Prostate gland (tissue), 2 donors: Measurements from ENCODE around the gene NID2. TPM values are rescaled to one million over a fixed set of nuclear protein-coding genes. Genes with fewer than 3 reads are reported as not detected.
A peak's percentile ranks its signal among the peaks of the same experiment; 100 is the strongest.

Source experiments
- DNase-seq: peaks from one replicate; pipeline ENCODE4 v3.0.0-alpha.2; 2019; ENCODE audit warnings: low spot score
- H3K27ac ChIP-seq, 2 donors: fragments of 200-600 bp; sonication (generic); 2 replicates each; pipeline ENCODE4 v1.5.1; 2017 to 2019
- H3K27me3 ChIP-seq: fragments of 200-600 bp; sonication (generic); replicated peaks from 2 replicates; pipeline ENCODE4 v1.5.1; 2019; ENCODE audit not compliant: insufficient read depth
- H3K36me3 ChIP-seq, 2 donors: fragments of 200-600 bp; sonication (generic); 1 replicate in 1 of 2; 2 replicates in 1 of 2; pipeline versions ENCODE4 v1.5.1 to v1.8.1; 2017 to 2019
- H3K4me1 ChIP-seq: fragments of 200-600 bp; sonication (generic); replicated peaks from 2 replicates; pipeline ENCODE4 v1.5.1; 2019
- H3K4me3 ChIP-seq, 2 donors: fragments of 200-600 bp; sonication (generic); 2 replicates each; pipeline ENCODE4 v1.5.1; 2017 to 2019
- H3K9me3 ChIP-seq: fragments of 200-600 bp; sonication (generic); 2 replicates; pipeline ENCODE4 v1.5.1; 2017
- CTCF ChIP-seq, 4 experiments: fragments of 200-600 bp in 2 of 4; fragments of 450-650 bp in 2 of 4; sonication (generic) in 2 of 4; IDR thresholded peaks; 1 replicate in 3 of 4; 2 replicates in 1 of 4; pipeline ENCODE4 v1.5.1; 2016 to 2019; ENCODE audit warnings: antibody characterized with exemption in 4 of 4, mild to moderate bottlenecking in 2 of 4, moderate library complexity in 2 of 4
- POLR2A ChIP-seq: fragments of 450-650 bp; IDR thresholded peaks from one replicate; pipeline ENCODE4 v1.6.1; 2016; ENCODE audit warnings: antibody characterized with exemption, mild to moderate bottlenecking
- POLR2AphosphoS5 ChIP-seq: sonication (generic); formaldehyde crosslinking; IDR thresholded peaks from one replicate; pipeline ENCODE4 v1.6.1; 2017; ENCODE audit warnings: antibody characterized with exemption
- WGBS: methylation state at CpG from one replicate; pipeline ENCODE4 v1.1.5; 2018; 5-methylcytosine and 5-hydroxymethylcytosine counted together
- intact Hi-C: fragments of 100-400 bp; cut with DNase I; formaldehyde crosslinking; loops from one replicate; pipeline ENCODE4 v1.14.2; 2022
- total RNA-seq, 2 donors: library from RNA; depleted of rRNA; stranded (reverse); fragments of >200 nt; gene quantifications; one replicate each; pipeline ENCODE4 v1.1.0, GENCODE V29; 2016

NID2 gene
- total RNA-seq, 2 donors from 2014 or later: 6.9 to 17.2 TPM

- no peak for TF ChIP-seq CTCF (IDR thresholded peaks at IDR 0.05)
- Histone ChIP-seq H3K27ac (peak overlapping the region in 1 of 2 donors; percentile 22), H3K4me3 (no peak overlapping the region), H3K36me3 (no peaks in the 10 kb centered on the region), H3K9me3 (no peaks in the 10 kb centered on the region), H3K27me3 (no peaks in the 10 kb centered on the region), H3K4me1 (no peaks in the 10 kb centered on the region)
- DNase-seq: no peak
- intact Hi-C loops: no loop called here
- 24% methylated on average over 5 of the region's 5 CpGs for WGBS
Observed at GRCh38 chr14:52053044-52053443, 15.8 kb downstream of the NID2 start.

- H3K27me3 ChIP-seq: no peaks in the 10 kb centered on the region
- DNase-seq: no peak
- no peaks in the 10 kb centered on the region for H3K36me3 ChIP-seq
- no peaks in the 10 kb centered on the region for H3K9me3 ChIP-seq
- no peak overlapping the region for H3K4me3 ChIP-seq
- intact Hi-C loops: no loop called here
- 52% methylated on average over 7 of the region's 7 CpGs for WGBS
- no peaks in the 10 kb centered on the region for H3K4me1 ChIP-seq
- TF ChIP-seq POLR2A: no peak
- no peak for TF ChIP-seq POLR2AphosphoS5
- no peak for TF ChIP-seq CTCF (IDR thresholded peaks at IDR 0.05)
- peak overlapping the region; percentile 21 to 22 for H3K27ac ChIP-seq
Observed at GRCh38 chr14:52052288-52052943, 16.4 kb downstream of the NID2 start.

- intact Hi-C loops: no loop called here
- Histone ChIP-seq H3K36me3 (no peaks in the 10 kb centered on the region), H3K9me3 (no peaks in the 10 kb centered on the region), H3K27ac (peak overlapping the region in 1 of 2 donors; percentile 21), H3K27me3 (no peaks in the 10 kb centered on the region), H3K4me1 (no peaks in the 10 kb centered on the region), H3K4me3 (no peak overlapping the region)
- no peak for DNase-seq
- TF ChIP-seq CTCF (IDR thresholded peaks at IDR 0.05) (no peak), POLR2AphosphoS5 (no peak), POLR2A (no peak)
- WGBS: 58% methylated on average over 2 of the region's 2 CpGs
Observed at GRCh38 chr14:52051871-52052270, 17.0 kb downstream of the NID2 start.

GRCh38 chr14:52051251-52051650, 17.6 kb downstream of the NID2 start:
- Histone ChIP-seq H3K4me3 (no peak overlapping the region), H3K27ac (peak overlapping the region in 1 of 2 donors; percentile 21), H3K9me3 (no peaks in the 10 kb centered on the region), H3K4me1 (no peaks in the 10 kb centered on the region), H3K27me3 (no peaks in the 10 kb centered on the region), H3K36me3 (no peaks in the 10 kb centered on the region)
- DNase-seq: no peak
- no peak for TF ChIP-seq POLR2A
- no peak for TF ChIP-seq POLR2AphosphoS5
- intact Hi-C loops: no loop called here
- 62% methylated on average over 3 of the region's 3 CpGs for WGBS

GRCh38 chr14:52049721-52050588, 18.9 kb downstream of the NID2 start:
- H3K4me1 ChIP-seq: no peaks in the 10 kb centered on the region
- intact Hi-C loops: no loop called here
- H3K4me3 ChIP-seq: no peak overlapping the region
- WGBS: 83% methylated on average over 6 of the region's 6 CpGs
- no peaks in the 10 kb centered on the region for H3K9me3 ChIP-seq
- H3K27ac ChIP-seq: no peak overlapping the region
- no peak for DNase-seq
- no peaks in the 10 kb centered on the region for H3K27me3 ChIP-seq
- TF ChIP-seq POLR2A (no peak), CTCF (IDR thresholded peaks at IDR 0.05) (no peak), POLR2AphosphoS5 (no peak)
- H3K36me3 ChIP-seq: no peaks in the 10 kb centered on the region
